Glomerular endothelial cell (primary cell): ENCODE measurements around the gene CREB3. TPM values are rescaled to one million over a fixed set of nuclear protein-coding genes. Genes with fewer than 3 reads are reported as not detected.

Experiments
- DNase-seq: peaks from one replicate; pipeline ENCODE4 v3.0.0-alpha.2; 2011; ENCODE audit warnings: low read depth, low spot score; ENCODE audit errors: extremely low read depth
- total RNA-seq: library from RNA; depleted of rRNA; stranded (reverse); fragments of >200 nt; gene quantifications from 2 replicates; pipeline ENCODE4 v1.2.3, GENCODE V29; 2015

Gene CREB3
- total RNA-seq, 1 donor from 2014 or later = 77.0 TPM

DNA sequence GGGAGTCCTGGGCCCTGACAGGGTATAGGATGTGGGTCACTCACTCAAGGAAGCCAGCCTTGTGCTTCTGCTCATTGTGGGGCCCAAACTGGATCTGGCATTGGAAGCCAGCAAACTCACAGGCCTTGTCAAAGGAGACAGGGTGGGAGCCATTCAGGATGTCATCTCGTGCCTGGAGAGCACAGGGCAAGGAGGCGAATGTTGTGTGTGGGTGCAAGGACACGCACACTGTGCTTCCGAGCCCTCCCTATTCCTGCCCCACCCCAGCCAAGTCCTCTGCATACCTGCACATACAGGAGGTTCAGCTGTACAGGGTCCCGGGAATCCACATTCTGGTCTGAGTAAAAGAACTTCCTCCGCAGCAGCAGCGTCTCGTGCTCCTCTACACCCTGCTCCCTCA is 8.6 kb upstream of the CREB3 start:
- no peak for DNase-seq

DNA sequence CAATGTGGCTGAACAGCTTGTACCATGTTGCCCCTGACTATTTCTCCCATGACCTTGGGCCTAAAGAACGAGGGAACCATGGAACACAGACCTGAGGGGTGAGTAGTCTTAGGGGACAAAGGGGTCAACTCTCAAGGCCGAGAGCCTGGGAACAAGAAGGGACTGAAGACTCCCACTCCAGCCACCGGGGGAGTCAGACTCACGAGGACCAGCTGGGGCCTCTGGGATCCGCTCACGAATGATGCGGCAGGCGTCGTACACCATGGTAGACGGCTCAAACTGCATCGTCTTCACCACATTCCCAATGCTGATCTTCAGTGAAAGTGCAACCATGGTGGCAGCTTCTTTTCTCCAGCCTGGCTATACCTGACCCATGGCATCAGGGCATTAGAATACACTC is 7.1 kb upstream of the CREB3 start:
- no peak for DNase-seq

DNA sequence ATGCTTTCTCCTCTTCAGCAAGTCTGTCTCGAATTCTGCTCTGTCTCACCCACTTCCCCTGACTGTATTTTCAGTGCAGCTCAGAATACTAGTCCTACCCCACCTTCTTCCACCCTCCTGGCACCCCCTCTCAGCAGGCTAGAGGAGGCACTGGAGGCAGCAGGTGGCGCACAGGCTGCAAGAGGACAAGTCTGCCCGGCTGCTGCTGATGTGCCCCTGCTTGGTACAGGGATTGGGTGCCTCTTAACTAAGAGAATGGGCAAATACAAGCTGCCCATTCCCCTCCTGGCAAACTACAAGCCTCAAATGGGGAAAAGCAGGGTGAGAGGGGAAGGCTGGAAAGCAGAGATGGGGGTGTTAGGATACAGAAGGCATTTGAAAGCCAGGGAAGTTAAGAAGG is 5.5 kb upstream of the CREB3 start:
- DNase-seq = no peak

DNA sequence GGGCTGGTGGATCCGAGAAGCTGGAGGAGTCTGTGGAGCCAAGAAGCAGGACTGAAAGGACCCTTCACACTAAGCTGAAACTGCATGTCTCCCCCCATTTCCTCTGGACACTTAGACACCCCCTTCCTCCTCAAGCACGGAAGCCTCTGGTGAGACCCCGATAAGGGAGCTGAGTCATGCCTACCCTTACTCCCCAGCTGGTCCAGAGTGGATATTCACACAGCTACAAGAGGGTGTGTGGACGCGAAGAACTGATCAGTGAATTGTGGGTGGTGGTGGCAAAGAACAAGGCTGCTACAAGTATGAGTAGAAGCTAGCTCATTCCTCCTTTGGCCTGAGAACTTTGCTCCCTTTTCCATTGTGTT is 4.8 kb upstream of the CREB3 start:
- DNase-seq = no peak

DNA sequence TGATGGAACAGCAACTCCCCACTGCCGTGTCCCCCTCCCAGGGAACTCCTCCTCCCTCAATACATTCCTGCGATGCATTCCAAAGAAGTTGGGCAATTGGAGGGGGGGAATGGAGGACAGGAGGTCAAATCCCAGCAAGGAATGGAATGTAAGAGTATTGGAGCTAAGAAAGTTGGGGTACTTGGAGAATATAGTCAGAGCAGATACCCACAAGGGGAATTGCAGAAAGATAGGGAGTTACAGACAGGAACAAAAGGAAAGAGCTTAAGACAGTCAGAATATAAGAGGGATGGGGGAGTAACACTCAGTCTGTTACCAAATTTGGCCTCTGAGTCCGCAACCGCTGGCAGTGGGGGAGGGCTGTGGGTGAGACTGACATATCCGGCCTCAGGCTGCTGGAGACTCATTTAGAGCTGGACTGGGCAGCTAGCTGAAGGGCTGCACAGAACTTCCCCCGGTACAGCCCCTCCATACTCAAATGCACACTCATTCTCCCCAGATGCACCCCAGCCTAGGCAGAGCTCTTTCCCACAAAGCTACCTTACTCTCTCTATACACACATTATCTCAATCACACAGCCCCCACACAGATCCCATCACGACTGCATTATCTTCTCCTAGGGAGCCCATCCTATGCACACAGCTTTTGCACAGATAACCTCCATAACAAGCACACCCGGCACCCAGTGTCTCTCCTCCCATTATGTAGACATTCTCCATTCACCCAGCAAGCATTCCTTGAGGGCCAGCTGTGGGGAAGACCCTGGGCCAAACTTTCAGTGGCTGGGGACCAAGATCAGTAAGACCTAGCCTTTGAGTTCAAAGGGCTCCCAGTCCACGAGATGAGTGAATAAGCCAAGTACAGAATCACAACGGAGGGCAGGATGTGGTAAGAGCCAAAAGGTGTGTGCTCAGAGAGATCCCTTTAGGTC is 4.2 kb upstream of the CREB3 start:
- no peak for DNase-seq

DNA sequence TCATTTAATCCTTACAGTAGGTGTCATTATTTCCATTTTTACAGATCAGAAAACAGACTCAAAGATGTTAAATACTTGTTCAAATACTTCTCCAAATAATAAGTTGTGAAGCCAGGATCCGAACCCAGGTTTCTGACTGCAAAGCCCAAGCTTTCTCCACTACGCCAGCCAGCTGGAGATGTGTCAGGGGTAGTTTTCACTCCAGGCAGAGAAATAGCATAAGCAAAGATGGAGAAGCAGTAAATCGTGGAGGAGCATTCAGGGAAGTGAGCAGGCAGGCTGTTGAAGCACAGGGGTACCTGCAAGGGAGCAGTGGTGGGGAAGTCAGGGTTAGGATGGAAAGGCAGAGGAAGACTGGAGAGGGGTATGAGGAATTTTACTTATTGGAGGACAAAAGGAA is 3.4 kb upstream of the CREB3 start:
- DNase-seq = no peak

DNA sequence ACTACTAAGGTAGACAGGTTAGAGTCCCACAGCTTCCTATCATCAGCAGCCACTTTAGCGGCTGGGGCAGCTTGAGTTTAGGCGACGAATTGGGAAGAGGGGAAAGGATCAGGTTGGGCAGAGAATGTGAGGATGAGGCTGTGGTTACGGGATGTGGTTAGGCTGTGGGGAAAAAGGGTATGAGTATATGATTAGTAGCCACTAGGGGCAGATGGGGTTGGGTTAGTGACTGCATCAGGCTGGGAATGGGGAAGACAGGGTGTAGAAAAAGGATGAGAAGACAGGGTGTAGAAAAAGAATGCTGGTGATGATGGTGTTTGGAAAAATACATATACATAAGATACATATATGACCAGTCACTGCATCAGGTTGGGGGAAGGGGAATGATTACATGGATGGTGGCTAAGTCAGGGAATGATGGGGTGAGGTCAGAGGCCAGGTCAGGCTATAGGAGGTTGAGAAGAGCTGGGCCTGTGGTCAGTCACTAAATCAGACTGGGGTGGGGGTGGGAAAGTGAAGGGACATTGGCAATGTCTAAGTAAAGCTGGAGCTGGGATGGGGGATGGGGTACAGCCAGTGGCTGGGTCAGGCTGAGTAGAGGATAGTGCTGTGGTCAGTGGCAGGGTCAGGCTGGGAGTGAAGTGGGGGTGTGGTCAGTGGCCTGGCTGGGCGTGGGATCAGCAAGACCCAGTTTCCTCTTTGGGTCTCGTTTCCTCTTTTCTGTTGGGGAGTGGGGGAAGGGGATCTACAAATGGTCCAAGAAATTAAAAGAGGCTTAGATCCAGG is 2.6 kb upstream of the CREB3 start:
- no peak for DNase-seq

DNA sequence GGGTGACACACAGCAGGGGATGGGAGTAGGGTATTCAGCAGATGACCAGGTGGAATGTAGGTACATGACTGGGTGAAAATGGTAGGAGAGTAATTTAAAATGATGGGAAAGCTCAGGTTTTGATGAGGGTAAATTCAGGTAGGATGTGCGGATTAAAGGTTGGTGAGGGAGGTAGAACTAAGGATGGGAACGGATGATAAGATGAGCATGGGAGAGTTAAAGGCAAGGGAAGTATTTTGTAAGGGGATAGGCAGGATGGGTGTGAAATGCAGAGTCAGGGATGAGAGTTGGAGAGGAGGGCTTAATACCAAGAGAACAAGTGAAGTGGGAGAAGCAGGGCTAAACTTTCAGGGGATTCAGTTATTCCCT is 2.0 kb upstream of the CREB3 start:
- no peak for DNase-seq

DNA sequence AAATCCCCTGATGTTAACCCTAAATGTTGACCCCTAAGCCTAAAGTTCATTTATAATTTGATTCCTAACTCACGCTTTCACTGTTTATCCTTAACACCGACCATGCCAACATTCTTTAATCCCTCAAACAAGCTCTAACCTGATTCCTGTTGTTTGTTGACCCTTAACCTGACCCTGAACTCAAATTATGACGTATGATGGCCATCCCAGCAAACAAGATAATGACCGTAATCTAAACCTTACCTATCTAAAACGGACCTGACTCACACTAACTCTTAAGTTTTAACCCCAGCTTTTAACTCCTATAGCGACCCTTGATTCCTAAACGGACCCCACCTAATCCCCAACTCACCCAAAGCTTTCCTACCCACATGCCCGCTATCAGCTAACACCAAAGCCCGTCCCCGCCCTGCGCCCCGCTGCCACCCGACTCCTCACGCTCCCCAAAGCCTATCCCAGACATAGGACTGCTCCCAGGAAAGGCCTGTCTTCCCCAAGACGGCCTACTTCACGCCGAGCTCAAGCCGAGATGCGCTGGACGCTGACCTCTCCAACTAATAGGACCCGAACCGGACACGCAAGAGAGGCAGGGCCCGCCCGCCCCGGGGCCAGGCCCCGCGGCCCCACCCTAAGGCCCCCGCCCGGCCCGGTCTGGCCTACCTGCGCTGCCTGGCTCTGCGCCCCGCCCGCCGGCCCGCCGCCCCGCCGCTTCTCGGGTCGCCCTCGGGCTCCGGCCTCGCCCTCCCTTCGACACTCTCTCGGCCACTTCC is 866 bp upstream of the CREB3 start:
- no peak for DNase-seq

DNA sequence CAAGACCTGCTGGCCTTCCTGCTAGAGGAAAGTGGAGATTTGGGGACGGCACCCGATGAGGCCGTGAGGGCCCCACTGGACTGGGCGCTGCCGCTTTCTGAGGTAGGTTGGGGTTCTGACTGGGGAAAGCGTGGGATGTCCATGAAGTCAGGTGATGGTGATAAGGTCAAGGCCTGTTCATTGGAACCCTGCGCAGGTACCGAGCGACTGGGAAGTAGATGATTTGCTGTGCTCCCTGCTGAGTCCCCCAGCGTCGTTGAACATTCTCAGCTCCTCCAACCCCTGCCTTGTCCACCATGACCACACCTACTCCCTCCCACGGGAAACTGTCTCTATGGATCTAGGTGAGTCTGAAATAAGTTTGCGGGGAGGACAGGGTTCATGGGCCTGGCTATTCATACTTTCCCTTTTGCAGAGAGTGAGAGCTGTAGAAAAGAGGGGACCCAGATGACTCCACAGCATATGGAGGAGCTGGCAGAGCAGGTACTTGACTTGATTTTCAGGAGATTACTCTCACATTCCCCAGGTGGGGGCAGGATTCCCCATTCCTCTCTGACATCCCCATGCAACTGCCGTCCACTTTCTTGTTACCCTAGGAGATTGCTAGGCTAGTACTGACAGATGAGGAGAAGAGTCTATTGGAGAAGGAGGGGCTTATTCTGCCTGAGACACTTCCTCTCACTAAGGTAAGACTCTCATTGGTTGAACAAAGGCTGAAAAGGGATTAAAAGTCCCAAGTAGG is 505 bp downstream of the CREB3 start:
- DNase-seq = no peak

DNA sequence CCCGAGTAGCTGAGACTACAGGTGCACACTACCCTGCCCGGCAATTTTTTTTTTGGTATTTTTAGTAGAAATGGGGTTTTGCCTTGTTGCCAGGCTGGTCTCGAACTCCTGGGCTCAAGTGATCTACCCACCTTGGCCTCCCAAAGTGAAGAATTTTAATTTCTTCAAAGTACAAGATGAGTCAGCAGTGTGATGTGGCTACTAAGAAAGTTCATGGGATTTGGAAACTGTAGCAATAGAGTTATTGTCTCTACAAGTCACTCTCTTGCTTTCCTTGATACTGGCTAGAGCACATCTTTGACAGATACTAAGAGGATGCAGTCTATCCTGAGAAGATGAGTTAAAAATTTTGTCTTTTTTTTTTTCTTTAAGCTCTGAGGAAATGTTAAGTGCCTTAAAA is 1.6 kb downstream of the CREB3 start:
- no peak for DNase-seq

DNA sequence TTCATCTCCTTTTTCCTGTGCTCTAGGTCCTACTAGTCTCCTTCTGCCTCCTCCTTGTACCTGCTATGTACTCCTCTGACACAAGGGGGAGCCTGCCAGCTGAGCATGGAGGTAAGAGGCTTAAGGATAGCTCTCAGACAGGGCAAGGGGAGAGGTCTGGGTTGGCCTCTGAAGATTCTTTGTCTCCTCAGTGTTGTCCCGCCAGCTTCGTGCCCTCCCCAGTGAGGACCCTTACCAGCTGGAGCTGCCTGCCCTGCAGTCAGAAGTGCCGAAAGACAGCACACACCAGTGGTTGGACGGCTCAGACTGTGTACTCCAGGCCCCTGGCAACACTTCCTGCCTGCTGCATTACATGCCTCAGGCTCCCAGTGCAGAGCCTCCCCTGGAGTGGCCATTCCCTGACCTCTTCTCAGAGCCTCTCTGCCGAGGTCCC is 3.8 kb downstream of the CREB3 start:
- DNase-seq = no peak

DNA sequence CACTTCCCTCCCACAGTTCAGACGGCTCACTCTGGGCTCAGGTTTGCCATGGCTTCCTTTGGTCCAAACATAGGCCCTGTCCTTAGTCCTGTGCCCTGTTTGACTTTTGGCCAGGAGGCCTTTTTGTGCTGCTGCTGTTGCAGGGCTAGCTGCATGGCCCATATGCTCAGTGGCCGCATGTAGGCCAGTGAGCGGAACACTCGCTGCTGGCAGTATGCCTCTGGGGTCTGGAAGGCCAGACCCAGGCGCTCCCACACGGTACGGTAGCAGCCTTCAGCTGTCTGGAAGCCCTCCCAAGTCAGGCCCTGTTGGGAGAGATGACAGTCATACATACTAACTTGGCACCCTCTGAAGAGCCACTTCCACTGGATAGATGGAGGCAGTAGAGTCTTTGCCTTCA is 4.7 kb downstream of the CREB3 start:
- DNase-seq = no peak

DNA sequence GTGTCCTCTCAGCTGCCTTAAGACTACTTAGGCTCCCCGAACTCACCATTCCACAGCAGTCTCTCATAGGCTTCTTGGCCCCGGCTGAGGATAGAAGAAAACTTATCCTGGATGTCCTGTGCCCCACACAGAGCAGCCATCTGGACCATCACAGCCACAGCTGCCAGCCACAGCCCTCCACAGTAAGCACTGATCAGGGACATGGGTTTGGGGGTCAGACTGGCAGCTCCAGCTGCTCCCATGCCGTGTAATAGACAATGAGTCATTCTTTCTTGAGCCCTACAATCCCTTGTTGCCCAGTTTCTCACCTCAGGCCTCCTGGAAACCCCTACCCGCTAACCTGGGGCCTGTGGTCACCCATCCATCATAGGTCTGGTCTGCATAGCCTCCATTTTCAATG is 5.7 kb downstream of the CREB3 start:
- DNase-seq = no peak

DNA sequence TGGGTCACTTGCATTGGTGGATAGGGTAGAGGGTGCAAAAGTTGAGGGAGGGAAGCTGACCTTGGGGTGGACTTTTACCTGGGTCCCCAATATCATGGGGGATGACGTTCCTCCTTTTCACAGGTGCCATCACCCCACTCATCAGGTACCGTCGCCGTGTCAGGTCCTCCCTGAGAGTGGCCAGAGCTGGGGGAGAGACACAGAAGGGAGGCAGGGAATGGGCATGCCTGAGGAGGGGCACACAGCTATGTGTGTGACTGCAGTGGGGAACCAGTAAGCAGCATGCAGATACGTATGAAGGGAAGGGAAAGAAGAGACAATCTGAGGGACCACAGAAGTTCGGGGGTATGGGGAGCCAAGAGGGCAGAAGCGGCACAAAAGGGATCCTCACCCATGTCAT is 6.5 kb downstream of the CREB3 start:
- DNase-seq = no peak

DNA sequence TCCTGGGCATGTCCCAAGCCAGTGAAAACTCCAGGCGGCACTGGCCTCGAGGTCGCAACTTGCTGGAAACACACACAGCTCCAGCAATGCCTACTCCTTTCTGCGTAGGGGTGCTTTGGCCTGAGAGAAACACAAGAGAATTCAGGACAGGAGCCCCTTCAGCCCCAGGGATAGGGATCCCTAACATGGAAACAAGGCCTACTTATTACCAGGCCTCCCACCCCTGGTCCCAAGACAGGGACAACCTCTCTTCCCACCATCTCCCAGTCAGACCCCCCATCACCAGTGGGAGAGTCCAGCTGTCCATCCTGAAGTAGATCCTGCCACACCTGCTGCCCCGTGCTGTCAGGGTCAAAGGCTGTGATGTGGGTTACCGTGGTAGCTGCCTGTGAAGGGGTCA is 7.8 kb downstream of the CREB3 start:
- DNase-seq = no peak

DNA sequence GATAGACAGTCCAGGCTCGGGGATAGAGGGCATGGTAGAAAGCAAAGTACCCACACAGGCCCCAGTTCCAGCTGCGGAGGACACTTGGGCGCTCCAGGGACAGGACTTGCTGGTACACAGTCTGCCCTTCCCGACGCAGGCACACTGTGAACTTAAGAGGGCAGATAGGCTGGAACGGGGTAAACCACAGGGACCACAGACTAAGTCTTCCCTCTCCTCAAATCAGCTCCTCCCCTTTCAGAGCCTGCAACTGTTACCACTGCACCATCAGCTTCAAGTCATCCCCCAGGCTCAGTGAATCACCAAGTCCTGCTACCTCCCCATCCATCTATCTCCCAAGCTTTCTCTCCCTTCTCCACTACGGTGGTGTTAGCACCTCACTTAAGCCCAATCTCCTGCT is 9.3 kb downstream of the CREB3 start:
- no peak for DNase-seq

DNA sequence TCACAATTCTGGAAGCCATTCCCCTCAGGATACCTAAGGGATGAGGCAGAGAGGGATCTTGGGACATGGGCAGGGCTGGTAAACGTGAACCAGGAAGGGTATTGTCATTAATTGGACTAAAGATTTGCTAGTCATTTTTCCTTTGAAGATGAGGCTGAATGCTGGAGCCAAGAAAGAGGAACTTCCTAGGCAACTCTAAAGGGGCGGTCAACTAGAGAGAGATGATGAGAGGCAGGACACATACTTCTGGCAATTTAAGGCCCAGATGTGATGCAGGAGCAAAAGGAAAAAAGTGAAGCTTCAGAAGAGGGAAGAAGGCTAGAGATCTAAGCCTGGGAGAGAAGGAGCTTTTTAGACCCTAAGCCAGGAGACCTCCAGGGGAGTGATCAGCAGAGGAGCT is 11.0 kb downstream of the CREB3 start:
- DNase-seq = no peak

DNA sequence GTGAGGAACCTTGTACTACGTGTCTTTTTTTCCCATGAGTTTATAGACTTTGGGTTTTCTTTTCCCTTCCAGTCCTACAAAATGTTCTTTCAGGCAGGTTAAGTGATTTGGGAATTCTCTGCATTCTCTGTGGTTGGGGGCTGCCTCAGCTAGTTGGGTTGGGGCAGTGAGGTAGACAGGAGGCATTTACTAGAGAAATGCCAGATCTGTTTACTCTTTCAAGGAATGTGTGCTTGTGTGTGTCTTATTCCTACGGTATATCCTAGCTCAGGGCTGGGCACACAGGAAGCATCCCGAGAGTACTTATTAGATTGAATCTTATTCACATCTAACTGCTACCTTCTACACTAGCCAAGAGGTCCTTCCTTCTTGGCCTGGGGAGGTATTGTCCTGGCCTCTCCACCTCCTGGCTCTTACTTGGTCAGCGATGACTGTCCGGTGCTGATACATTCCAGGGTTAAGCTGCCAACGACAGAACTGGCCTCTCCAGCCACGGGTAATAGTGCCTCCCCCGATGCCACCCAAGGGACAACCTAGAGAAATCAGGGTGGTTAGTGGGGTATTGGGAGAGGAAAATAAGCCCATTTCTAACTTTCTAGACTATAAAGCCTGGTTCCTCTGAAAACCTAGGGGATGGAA is 11.5 kb downstream of the CREB3 start:
- no peak for DNase-seq

DNA sequence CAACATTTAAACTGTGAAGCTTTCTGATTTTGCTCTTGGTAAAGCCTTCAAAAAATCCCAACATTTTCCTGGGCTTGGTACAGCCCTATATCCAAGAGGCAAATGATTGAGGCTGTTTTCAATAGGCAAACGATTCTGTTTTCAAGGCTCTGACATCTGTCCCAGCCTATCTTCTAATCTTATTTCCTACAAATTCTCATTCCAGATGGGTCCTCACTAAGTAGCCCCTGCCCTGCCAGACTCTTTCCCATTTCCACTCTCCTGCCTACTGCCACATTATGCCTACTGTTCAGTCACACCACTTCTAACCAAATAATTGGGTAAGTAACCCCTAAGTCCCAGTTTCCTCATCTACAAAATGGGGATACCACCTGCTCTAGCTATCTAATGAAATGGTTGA is 13.1 kb downstream of the CREB3 start:
- DNase-seq = no peak
